Neutrophil (primary cell): ENCODE results near the gene CTNS.

Source experiments
- H3K27ac ChIP-seq: fragments of 200-600 bp; sonication (generic); 2 replicates; pipeline ENCODE4 v1.5.1; 2016; ENCODE audit warnings: mild to moderate bottlenecking, moderate library complexity
- H3K27me3 ChIP-seq: fragments of 200-600 bp; sonication (generic); 2 replicates; pipeline ENCODE4 v1.6.0; 2016; ENCODE audit warnings: mild to moderate bottlenecking
- H3K36me3 ChIP-seq: fragments of 200-600 bp; sonication (generic); 2 replicates; pipeline ENCODE4 v1.5.1; 2017
- H3K4me1 ChIP-seq, 2 experiments: fragments of 200-600 bp in 1 of 2; sonication (generic) in 1 of 2; 1 replicate in 1 of 2; 2 replicates in 1 of 2; pipeline versions ENCODE4 v1.5.1 to v1.6.1; 2013 to 2016; ENCODE audit warnings: low read depth in 1 of 2, low read length in 1 of 2, mild to moderate bottlenecking in 1 of 2, moderate library complexity in 1 of 2; ENCODE audit not compliant: control insufficient read depth in 1 of 2, insufficient read depth in 1 of 2
- H3K4me3 ChIP-seq, 2 experiments: fragments of 200-600 bp in 1 of 2; sonication (generic) in 1 of 2; 1 replicate in 1 of 2; 2 replicates in 1 of 2; pipeline ENCODE4 v1.5.1; 2013 to 2016; ENCODE audit warnings: low read depth in 1 of 2, low read length in 1 of 2, mild to moderate bottlenecking in 1 of 2, moderate library complexity in 1 of 2
- H3K9me3 ChIP-seq: fragments of 200-600 bp; sonication (generic); 2 replicates; pipeline ENCODE4 v1.5.1; 2016
- CTCF ChIP-seq: fragments of 200-600 bp; sonication (generic); IDR thresholded peaks from 2 replicates; pipeline ENCODE4 v1.5.1; 2016; ENCODE audit warnings: antibody characterized with exemption

CTNS gene

GRCh38 chr17:3645310-3645709 is 8.8 kb downstream of the CTNS start:
- Histone ChIP-seq H3K4me1 (peaks cover 7 to 14% of the 10 kb centered on the region in 2 experiments), H3K27ac (no peak overlapping the region), H3K9me3 (no peaks in the 10 kb centered on the region), H3K4me3 (no peak overlapping the region), H3K36me3 (peaks cover 5% of the 10 kb centered on the region), H3K27me3 (no peaks in the 10 kb centered on the region)
- TF ChIP-seq CTCF = no peak

DNA sequence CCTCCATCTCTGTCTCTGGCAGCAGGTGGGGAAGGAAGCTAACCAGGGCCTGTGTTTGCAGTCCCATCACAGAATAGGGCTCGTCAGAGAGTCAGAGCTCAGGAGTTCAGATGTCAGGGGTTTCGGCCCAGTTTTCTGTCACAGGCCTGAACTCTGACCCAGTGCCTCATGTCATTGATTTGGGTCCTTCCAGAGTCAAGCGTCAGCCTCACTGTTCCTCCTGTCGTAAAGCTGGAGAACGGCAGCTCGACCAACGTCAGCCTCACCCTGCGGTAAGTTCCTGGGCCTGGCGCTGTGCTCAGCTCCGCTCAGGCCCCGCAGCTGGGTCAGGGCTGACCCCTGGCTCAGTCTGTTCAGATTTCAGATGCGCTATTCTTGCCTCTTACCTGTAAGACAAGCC is 10.7 kb downstream of the CTNS start:
- Histone ChIP-seq H3K27ac (no peak overlapping the region), H3K36me3 (peaks cover 5% of the 10 kb centered on the region), H3K4me3 (no peak overlapping the region), H3K4me1 (no peaks in the 10 kb centered on the region), H3K9me3 (no peaks in the 10 kb centered on the region), H3K27me3 (no peaks in the 10 kb centered on the region)
- TF ChIP-seq CTCF = no peak

GRCh38 chr17:3647769-3648555 is 11.4 kb downstream of the CTNS start:
- Histone ChIP-seq H3K9me3 (no peaks in the 10 kb centered on the region), H3K4me3 (no peak overlapping the region), H3K27ac (no peak overlapping the region), H3K27me3 (no peaks in the 10 kb centered on the region), H3K36me3 (peaks cover 5% of the 10 kb centered on the region), H3K4me1 (no peaks in the 10 kb centered on the region)
- TF ChIP-seq CTCF = no peak

DNA sequence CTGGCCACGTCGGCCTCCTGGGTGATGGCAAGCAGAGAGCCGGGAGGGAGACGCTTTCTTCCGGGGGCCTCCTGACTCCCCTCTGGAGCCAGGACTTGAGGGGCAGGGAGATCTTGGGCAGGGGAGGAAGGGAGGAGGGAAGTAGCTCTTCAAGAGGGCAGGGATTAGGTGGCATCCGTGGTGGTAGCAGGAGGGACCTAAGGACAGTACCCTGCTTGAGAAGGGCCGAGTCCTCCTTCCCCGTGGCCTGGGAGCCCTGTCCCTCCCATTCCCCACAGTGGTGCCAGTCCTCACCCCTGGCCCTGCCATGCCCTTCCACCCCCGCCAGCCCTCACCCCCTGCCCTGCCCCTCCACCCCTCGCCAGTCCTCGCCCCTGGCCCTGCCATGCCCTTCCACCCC is 19.2 kb downstream of the CTNS start:
- Histone ChIP-seq H3K9me3 (no peaks in the 10 kb centered on the region), H3K27ac (no peak overlapping the region), H3K4me1 (no peaks in the 10 kb centered on the region), H3K27me3 (no peaks in the 10 kb centered on the region), H3K36me3 (peaks cover 22% of the 10 kb centered on the region), H3K4me3 (no peak overlapping the region)
- no peak for TF ChIP-seq CTCF

DNA sequence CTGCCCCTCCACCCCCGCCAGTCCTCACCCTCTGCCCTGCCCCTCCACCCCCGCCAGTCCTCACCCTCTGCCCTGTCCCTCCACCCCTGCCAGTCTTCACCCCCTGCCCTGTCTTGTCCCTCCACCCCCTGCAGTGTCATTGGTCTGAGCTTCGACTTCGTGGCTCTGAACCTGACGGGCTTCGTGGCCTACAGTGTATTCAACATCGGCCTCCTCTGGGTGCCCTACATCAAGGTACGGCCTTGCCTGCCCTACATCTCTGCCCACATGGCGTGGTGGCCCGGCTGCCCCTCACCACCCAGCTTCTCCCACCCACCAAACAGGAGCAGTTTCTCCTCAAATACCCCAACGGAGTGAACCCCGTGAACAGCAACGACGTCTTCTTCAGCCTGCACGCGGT is 19.8 kb downstream of the CTNS start:
- H3K27ac ChIP-seq = no peak overlapping the region
- peaks cover 24% of the 10 kb centered on the region for H3K36me3 ChIP-seq
- TF ChIP-seq CTCF = no peak
- no peaks in the 10 kb centered on the region for H3K27me3 ChIP-seq
- H3K4me3 ChIP-seq = no peak overlapping the region
- H3K4me1 ChIP-seq = no peaks in the 10 kb centered on the region
- no peaks in the 10 kb centered on the region for H3K9me3 ChIP-seq
